Measurements from ENCODE around the gene C1QTNF12.

- no peak for TF ChIP-seq CTCF (conservative IDR thresholded peaks at IDR 0.05; ENCODE audit: low read length)
- TF ChIP-seq EZH2phosphoT487 (IDR thresholded peaks at IDR 0.05; ENCODE audit: borderline replicate concordance, low read depth, low read length) = no peak
These were observed 19.1 kb downstream of the C1QTNF12 start for GRCh38 chr1:1227386-1227785.

Data from OCI-LY7 (cell line).